HG03025 (cell line): Measurements from ENCODE around the gene PRMT7.
A peak's percentile ranks its signal among the peaks of the same experiment; 100 is the strongest.

Experiments
- ATAC-seq: cut with Tn5 transposase; IDR thresholded peaks from one replicate; pipeline ENCODE4 v1.9.1; 2021; ENCODE audit warnings: mild to moderate bottlenecking, moderate library complexity; ENCODE audit not compliant: unreplicated experiment, low FRiP score

Gene PRMT7, protein sequence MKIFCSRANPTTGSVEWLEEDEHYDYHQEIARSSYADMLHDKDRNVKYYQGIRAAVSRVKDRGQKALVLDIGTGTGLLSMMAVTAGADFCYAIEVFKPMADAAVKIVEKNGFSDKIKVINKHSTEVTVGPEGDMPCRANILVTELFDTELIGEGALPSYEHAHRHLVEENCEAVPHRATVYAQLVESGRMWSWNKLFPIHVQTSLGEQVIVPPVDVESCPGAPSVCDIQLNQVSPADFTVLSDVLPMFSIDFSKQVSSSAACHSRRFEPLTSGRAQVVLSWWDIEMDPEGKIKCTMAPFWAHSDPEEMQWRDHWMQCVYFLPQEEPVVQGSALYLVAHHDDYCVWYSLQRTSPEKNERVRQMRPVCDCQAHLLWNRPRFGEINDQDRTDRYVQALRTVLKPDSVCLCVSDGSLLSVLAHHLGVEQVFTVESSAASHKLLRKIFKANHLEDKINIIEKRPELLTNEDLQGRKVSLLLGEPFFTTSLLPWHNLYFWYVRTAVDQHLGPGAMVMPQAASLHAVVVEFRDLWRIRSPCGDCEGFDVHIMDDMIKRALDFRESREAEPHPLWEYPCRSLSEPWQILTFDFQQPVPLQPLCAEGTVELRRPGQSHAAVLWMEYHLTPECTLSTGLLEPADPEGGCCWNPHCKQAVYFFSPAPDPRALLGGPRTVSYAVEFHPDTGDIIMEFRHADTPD

DNA sequence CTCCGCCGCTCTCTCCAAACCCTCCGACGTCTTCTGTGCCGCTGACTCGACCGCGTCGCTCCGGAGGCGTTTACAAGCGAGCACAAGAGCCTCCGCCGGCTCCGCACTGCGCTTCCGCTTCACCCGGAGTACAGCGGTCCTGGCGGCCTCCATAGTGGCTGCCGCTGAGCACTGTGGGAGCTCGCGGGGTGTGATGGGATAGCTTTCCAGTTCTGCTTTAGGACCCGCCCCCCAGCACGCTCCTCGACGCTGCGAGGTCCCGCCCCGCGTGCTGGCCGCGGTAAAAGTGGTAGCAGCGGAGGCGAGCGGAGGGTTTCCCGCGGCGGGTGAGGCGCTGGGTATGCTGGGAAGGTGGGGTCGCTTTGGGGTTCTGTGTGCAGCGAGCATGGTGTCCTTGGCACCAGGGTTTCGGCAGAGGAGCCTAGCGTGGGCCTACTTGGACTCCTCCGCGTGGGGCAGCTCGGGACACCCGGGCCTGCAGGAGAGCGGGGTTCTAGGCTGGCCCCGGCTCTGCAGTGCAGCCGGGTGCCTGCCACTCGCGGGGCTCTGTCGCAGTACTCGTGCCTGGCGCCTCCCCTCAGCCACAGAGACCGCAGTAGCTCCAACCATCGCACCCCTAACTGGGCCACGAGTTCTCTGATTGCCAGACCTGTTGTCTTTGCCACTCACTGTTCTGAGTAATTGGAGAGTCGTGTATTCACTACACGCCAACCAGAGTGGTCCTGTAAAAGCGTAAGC is at the start of gene PRMT7, which contains the start of gene SLC7A6OS:
PRMT7 (plus strand) TSS at position 246 of the 738 bp plus-strand sequence. CDS start 4,961 bp downstream, outside the sequence.
SLC7A6OS (minus strand) TSS at position 173 of the 738 bp plus-strand sequence; CDS start at position 153, 20 bp downstream.
- ATAC-seq = peak; percentile 92

DNA sequence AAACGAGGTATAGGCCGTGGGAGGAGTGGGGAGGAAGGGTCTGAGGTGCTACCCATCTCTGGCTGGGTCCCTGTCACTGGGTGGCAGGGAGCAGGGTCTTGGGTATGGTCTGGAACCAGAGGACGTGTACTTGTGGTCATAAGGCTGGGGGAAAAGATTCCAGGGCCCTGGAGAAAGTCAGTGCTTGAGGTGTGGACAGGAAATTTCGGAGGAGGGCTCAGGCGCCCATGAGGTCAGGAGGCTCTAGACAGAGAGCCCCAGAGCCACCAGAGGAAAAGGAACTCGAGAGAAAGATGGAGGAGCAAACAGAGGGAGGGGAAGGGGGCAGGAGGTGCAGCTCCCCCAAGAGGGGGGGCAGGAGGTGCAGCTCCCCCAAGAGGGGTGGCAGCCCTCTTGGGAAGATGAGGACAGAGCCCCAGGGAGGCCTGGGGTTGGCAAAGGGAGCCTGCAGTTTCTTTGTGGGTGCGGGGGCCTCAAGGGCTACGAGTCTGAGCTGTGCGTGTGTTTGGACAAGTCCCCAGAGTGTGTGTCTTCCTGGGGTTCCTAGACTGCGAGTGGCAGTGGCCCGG is 47.2 kb upstream of the PRMT7 start:
- ATAC-seq = no peak

DNA sequence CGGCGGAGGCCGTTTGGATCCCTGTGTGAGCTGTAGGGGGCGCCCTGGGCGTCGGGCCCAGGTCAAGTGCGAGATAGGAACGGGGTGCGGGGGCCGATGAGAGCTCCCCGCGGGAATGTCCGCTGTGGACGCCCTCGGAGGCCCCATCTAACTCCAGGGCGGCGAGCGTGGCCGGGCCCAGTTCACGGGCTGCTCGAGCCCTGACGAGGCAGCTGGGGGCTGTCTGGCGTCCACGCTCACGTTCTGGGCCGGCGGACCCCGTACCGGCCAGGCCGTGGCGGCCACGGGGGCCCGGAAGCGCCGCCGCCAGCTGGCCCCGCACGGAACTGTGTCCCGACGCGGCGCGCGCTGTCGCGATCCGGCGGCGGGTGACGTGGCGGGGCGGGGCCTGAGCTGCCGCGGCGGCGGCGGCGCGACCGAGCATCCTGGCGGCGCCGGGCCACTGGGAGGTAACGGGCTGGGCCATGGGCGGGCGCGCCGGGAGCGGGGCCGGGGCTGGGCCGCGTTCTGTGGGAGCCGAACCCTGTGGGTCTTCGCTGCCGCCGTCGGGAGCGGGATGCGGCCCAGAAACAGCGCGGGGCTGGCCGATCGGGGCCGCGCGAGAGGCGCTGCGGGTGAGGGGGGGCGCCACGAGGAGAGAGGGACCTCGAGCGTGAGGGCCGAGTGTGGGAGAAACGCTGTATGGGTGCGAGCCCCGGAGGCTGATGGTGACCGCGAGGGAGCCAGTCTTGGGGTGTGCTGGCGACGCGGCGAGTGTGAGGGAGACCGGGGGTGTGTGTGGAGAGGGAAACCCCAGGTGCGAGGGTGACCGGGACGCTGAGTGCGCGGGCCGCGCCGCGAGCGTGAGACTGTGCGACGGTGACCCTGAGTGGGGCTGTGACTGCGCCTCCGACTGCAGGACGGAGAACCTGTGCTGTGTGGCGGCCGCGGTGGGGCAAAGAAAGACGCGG is 46.4 kb upstream of the PRMT7 start, which contains the start of gene SLC7A6:
SLC7A6 (plus strand) TSS at position 399 of the 950 bp plus-strand sequence. CDS start 10,201 bp downstream, outside the sequence.
- peak; percentile 51 for ATAC-seq

DNA sequence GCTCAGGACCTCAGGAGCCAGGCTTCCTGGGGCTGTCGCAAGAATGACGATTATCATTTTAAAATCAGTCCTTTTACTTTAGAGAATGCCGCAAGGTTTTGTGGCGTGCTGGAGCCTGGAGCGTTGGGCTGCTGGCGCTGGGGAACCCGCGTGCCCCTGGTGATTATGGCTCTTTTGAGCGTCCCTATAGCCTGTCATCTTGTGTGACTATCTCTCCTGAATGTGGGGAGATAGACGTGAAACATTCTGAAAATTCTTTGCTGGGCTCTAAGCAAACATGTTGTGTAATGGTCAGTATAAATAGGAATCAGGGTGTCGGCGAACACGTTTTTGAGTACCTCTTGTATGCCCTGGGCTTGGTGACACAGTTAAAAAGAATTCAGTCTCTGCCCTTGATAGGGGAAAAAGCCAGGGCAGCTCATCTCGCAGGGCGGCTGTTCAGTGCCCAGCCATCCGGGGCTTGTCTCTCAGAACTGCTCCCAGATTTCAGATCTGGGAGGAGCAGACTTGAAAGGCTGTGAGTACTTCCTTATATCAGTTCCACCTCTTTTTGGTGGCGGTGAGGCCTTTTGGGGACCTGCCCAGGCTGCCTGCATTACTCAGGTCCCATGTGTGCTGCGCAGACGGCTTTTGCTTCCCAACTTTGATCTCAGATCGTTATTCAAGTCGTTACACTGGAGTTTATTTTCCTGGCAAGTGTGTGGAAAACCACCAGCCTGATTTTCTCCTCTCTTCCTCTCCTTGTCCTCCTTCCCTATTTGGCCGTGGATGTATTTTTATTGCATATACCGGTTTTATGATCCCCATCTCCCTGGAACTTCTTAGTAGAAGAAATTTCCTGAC is 45.5 kb upstream of the PRMT7 start:
- peak; percentile 5 for ATAC-seq

DNA sequence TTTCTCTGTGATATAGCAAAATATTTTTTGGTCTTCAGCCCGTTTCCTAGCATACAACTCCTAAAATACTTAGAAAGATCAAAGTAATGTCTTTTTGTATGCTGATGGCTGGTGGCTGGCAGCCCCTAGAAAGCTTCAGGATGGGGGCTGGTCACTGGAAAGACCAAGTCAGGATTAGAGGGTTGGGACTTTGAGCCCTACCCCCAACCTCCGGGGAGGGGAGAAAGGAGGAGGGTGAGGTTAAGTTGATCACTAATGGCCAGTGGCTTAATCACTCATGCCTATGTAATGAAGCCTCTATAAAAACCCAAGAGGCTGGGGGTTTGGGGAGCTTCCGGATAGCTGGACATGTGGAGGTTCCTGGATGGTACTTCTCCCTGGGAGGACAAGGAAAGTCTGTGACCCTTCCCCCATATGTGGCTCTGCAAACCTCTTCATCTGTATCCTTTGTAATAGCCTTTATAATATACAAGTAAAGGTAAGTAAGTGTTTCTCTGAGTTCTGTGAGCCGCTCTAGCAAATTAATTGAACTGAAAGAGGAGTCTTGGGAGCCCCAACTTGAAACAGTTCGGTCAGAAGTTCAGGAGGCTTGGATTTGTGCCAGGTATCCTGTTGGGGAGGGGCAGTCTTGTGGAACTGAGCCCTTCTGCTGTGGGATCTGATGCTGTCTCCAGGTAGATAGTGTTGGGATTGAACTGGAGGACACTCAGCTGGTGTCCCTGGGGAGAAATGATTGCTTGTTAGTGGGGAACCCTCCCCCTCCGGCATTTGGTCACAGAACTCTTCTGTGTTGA is 43.0 kb upstream of the PRMT7 start:
- no peak for ATAC-seq

DNA sequence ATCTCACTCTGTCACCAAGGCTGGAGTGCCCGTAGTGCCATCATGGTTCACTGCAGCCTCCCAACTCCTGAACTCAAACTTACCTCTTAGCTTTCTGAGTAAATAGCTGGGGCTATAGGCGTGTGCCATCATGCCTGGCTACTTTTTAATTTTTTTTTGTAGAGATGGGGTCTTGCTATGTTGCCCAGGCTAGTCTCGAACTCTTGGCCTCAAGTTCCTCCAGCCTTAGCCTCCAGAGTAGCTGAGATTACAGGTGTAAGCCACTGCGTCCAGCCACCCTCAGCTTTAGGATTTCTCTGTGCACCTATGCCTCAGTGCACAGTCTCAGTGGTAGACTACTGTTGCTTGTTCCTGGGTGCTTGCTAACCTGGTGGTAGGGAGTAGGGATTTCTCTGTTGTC is 41.0 kb upstream of the PRMT7 start:
- no peak for ATAC-seq

DNA sequence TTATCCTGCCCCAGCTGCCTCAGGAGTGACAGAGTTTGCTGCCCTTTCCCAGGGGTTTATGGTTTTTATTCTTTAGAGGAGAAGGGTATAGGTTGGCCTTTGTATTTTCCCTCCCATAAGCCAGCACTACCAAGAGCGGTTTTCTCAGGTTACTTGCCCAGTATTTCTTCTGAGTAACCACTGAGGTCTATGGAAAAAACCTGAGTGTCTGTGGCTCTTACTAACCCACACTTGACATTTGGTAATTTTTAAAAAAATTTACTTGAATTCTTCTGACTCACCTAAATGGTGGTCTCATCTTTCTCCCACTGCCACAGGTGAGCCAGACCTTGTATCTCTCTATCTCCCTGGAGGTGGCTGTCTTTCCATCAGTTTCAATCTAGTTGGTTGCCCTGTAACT is 40.5 kb upstream of the PRMT7 start:
- no peak for ATAC-seq

DNA sequence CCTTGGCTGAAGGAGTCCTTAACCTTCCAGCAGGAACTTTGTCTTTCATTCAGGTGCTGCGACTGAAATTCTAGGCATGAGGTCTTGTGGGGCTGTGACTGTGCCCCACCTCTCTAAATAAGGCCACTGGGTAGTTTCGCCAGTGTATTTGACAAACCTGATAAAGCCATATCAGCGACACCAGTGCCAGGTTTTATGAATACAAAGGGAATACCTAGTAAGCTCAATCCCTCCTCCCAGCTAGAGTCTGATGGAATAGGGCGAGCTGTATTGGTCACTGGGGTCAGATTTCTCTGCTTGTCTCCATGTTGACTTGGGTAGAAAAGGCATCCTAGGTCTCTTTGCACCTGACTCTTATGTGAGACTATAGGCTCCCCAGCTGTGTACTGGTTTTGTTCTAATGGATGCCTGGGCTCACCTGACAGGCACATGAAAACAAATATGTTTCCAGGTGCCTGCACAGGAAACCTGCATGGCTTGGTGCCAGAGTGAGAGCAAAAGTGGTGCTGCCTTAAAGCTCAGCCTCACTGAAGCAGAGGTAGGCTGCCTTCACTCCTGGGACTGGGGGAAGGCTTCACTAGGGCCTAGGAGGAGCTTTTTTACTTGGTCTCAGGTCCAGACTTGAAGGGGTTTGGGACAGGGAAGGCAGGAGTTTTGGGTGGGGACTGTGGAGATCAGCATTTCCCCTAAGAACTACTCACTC is 38.2 kb upstream of the PRMT7 start:
- no peak for ATAC-seq

DNA sequence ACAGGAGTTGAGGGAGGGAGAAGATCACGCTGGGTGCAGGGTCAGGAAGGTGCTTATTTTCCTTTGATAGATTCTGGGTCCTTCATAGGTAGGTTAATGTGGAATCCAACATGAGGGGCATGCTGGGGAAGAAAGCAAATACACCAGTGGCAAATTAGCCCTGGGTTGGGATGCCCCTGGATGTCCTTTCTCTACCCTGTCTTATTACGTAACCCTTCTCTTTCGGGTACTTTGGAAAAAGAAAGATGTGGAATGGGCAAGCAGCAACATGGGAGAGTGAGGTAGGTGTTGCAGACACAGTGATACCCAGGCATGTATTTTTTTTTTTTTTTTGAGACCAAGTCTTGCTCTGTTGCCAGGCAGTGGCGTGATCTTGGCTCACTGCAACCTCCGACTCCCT is 37.4 kb upstream of the PRMT7 start:
- no peak for ATAC-seq

DNA sequence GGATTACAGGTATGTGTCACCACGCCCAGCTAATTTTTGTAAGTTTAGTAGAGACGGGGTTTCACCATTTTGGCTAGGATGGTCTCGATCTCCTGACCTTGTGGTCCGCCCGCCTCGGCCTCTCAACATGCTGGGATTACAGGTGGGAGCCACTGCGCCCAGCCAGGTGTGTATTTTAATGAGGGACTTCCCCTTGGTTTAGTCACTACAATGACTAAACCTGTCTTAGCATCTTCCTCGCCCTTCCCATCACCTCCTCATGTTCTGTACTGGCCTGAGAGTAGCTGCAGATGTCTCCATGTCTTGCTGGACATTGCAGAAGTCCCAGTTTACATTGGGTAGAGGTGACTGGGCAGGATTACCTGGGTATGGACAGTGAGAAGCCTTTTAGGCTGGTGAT is 36.9 kb upstream of the PRMT7 start:
- ATAC-seq = no peak

DNA sequence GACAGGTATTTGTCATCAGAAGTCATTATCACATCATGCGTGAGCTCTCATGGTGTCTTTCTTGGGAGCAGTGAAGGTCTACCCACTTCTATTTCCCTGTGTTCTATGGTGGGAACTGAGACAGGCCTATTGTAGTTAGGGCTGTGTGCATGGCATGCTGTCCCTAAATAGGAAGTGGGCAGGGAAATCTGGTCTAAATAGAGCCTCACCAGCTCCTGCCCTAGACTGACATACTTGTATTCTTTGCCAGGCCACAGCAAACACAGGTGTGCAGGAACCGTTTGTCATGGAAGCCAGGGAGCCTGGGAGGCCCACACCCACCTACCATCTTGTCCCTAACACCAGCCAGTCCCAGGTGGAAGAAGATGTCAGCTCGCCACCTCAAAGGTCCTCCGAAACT is 36.4 kb upstream of the PRMT7 start:
- no peak for ATAC-seq

DNA sequence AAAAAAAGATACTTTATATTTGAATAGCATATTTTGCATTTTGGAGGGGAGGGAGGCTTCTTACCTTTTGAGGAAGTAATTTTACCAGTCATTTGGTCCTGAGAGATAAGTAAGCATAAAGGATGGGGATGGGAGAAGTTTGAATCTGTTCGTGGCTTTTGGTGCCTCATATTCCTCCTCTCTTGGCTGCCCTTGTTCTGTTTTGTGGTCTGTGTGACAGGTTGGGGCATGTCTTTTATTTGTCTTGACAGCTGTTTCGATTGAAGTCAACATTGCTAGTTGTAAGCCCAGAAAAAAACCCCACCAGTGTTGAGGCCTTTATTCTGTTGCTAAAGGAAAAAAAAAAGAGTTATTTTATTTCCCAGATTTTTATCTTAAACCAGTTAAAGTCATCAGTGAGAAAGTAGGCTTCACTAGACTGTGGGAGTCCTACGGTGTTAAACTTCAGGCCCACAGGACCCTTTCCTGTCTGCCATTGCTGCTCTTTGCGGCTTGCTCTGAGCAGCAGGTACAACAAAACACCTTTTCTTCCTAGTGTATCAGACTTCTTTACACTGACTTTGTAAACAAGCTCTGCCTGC is 35.1 kb upstream of the PRMT7 start:
- ATAC-seq = no peak

DNA sequence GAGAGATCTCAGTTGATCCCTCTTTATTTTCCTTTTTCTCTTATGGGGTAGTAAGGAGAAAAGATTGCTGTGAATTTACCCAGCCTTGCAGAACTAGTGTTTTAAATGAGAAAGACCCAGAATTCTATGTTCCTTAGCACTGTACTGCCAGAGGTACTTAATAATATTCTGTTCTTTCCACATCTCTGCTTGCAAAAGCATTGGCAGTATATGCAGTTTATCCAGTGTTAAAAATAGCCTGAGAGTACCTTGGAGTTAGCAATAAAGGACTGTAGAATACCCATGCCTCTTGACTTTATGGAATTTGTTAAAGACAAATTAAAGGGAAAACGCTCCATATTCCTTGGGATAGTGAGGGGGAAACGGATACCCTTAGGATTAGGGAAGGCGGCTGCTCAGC is 34.6 kb upstream of the PRMT7 start:
- ATAC-seq = no peak

DNA sequence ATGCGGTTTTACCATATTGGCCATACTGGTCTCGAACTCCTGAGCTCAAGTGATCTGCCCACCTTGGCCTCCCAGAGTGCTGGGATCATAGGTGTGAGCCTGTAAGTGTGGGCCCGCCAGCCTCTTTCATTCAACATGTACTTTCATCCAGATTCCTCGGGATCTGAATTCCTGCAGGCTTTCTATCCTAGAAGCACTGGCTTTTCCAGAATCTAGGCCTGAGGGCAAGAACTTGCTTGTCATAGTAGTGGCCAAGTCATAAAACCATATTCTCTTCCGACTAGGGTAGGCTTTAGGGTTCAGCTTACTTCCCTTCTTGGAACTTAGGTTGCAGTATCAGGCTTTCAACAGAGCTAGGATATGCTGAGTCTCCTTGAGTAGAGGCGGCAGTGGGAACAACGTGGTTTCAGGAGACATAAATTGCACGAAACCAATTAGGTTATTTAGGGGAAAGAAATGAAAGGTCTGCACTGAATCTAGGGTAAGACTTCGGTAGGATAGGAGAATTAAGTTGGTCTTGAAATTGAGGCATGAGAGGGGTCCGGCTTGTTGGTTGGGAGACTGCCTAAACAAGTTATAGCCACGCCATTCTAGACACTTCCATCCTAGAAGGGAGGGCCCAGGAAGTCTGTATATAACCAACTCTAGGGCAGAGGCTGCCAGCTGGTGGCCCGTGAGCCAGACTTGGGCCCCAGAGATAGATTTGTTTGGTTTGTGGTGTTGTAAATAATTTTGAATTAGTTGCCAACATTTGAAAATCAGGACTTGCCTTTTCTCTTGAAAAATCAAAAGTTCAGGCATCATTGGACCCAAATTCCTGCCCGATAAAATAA is 30.9 kb upstream of the PRMT7 start:
- no peak for ATAC-seq

DNA sequence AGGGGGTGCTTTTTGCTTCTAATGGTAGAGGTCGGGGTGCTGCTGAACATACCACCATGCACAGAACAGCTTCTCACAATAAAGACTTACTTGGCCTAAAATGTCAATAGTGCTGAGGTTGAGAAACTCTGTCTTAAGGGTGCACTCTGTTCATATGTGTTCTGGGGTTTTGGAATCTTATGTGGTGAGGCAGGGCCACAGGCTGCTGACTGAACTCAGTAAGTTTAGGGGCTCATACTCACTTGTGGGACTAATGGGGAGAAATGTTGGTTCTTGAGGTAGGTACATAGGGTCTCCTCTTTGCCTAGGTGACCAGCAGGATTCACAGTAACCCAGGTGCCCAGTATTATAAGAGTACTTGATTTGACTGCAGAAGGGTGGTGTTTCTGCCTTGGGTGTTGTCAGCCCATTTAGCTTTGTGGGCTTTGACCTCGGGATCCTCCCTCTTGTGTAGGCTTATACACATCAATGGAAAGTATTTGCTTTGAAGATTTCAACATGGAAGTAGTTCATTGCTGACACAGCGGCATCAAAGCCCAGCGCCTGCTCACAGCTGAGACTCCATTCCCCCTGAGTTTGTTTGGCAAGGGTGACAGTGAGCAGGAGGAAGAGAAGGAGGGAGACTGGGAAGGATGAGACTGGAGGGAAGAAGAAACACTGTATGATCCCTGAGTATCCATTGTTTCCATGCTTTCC is 29.3 kb upstream of the PRMT7 start:
- ATAC-seq = no peak
